GM18519 (cell line): ENCODE data around the gene MCC.
"Not testable (repeated sequence)": the region's sequence is repeated elsewhere in the genome, so short reads cannot be mapped to it uniquely, and the experiment has no call there.

ENCODE experiments used
- ATAC-seq: cut with Tn5 transposase; IDR thresholded peaks from one replicate; pipeline ENCODE4 v1.9.1; 2021; ENCODE audit warnings: mild to moderate bottlenecking, moderate library complexity; ENCODE audit not compliant: unreplicated experiment, low FRiP score

MCC gene

GRCh38 chr5:113073629-113074034, 414.6 kb downstream of the MCC start:
- not testable (repeated sequence) for ATAC-seq

GRCh38 chr5:113071401-113071800, 416.9 kb downstream of the MCC start:
- no peak for ATAC-seq

- ATAC-seq, result no peak
These were observed 417.4 kb downstream of the MCC start for GRCh38 chr5:113070901-113071300.

GRCh38 chr5:113068559-113068958, 419.7 kb downstream of the MCC start:
- no peak for ATAC-seq

- ATAC-seq, result no peak
These were observed 420.5 kb downstream of the MCC start for GRCh38 chr5:113067635-113068344.

- ATAC-seq, result no peak
These were observed 422.6 kb downstream of the MCC start for GRCh38 chr5:113065626-113066025.

GRCh38 chr5:113064806-113065205, 423.4 kb downstream of the MCC start:
- ATAC-seq, result no peak

GRCh38 chr5:113063927-113064326, 424.3 kb downstream of the MCC start:
- no peak for ATAC-seq

GRCh38 chr5:113062869-113063508, 425.3 kb downstream of the MCC start:
- ATAC-seq, result no peak

- ATAC-seq, result no peak
These were observed 426.1 kb downstream of the MCC start for GRCh38 chr5:113061846-113062780.

- no peak for ATAC-seq
These were observed 427.7 kb downstream of the MCC start for GRCh38 chr5:113060408-113061025.

- no peak for ATAC-seq
These were observed 428.8 kb downstream of the MCC start for GRCh38 chr5:113059232-113060040.

GRCh38 chr5:113058706-113059226, 429.5 kb downstream of the MCC start:
- ATAC-seq, result no peak

GRCh38 chr5:113058269-113058668, 430.0 kb downstream of the MCC start:
- no peak for ATAC-seq

- no peak for ATAC-seq
These were observed 430.7 kb downstream of the MCC start for GRCh38 chr5:113057557-113057984.

GRCh38 chr5:113056988-113057387, 431.3 kb downstream of the MCC start:
- ATAC-seq, result no peak

- no peak for ATAC-seq
These were observed 433.4 kb downstream of the MCC start for GRCh38 chr5:113054899-113055298.

GRCh38 chr5:113053511-113053995, 434.7 kb downstream of the MCC start:
- no peak for ATAC-seq

GRCh38 chr5:113052041-113052795, 436.0 kb downstream of the MCC start:
- no peak for ATAC-seq
